Measurements from ENCODE around the gene NDUFC2. TPM values are rescaled to one million over a fixed set of nuclear protein-coding genes. Genes with fewer than 3 reads are reported as not detected.
"Not testable (repeated sequence)": the region's sequence is repeated elsewhere in the genome, so short reads cannot be mapped to it uniquely, and the experiment has no call there.

The NDUFC2 gene
- total RNA-seq, 4 donors from 2014 or later = 57.8 to 136 (median 75.5) TPM

DNA sequence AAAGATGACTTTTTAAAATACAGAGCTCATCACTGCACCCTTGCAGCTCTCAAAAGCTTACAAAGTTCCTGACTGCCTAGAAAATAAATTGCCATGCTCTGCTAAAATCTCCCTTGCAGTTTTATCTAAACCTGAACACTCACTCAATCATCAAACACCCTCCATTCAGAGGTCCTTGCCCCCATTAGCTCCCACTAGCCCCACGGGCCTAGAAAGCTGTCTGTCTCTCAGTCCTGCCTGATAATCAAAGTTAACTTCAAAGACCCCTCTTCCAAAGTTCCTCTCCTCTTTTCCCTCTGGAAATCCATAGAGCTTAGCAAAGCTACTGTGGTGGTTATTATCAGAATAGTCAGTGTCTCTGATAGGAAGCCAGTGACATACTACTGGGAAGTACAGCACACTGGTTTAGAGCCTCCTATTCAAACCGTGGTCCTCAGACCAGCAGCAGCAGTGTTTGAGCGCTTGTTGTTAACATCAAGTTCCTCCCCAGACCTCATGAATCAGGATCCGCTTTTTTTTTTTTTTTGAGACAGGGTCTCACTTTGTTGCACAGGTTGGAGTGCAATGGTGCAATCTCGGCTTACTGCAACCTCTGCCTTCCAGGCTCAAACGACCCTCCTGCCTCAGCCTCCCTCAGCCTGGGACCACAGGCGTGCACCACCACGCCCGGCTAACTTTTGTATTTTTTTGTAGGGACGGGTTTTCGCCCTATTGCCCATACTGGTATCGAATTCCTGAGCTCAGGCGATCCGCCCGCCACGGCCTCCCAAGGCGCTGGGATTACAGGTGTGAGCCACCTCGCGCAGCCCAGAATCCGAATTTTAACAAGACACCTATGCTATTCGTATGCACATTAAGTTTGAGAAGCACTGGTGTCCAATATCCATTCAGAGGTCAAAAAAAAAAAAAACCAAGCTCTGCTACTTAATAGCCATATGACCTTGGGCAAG, 1.2 kb downstream of the NDUFC2 start:
- TF ChIP-seq, protein P1, sequence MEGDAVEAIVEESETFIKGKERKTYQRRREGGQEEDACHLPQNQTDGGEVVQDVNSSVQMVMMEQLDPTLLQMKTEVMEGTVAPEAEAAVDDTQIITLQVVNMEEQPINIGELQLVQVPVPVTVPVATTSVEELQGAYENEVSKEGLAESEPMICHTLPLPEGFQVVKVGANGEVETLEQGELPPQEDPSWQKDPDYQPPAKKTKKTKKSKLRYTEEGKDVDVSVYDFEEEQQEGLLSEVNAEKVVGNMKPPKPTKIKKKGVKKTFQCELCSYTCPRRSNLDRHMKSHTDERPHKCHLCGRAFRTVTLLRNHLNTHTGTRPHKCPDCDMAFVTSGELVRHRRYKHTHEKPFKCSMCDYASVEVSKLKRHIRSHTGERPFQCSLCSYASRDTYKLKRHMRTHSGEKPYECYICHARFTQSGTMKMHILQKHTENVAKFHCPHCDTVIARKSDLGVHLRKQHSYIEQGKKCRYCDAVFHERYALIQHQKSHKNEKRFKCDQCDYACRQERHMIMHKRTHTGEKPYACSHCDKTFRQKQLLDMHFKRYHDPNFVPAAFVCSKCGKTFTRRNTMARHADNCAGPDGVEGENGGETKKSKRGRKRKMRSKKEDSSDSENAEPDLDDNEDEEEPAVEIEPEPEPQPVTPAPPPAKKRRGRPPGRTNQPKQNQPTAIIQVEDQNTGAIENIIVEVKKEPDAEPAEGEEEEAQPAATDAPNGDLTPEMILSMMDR (IDR thresholded peaks at IDR 0.05) = no peak
- DNase-seq (ENCODE audit: low spot score) = no peak
- ATAC-seq (ENCODE audit: low FRiP score) = no peak

DNA sequence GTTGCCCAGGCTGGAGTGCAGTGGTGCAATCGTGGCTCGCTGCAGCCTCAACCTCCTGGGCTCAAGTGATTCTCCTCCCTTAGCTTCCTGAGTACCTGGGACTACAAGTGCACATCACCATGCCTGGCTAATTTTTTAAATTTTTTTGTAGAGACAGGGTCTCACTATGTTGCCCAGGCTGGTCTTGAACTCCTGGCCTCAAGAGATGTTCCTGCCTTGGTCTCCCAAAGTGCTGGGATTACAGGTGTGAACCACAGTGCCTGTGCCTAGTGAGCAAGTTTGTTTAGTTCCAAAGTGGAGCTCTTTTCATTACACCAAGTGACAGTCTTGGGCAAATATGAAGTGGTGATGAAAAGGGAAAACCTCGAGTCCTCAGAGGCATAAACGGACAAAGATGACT, 2.1 kb downstream of the NDUFC2 start:
- ATAC-seq (ENCODE audit: low FRiP score); DNase-seq (ENCODE audit: low spot score): not testable (repeated sequence)

DNA sequence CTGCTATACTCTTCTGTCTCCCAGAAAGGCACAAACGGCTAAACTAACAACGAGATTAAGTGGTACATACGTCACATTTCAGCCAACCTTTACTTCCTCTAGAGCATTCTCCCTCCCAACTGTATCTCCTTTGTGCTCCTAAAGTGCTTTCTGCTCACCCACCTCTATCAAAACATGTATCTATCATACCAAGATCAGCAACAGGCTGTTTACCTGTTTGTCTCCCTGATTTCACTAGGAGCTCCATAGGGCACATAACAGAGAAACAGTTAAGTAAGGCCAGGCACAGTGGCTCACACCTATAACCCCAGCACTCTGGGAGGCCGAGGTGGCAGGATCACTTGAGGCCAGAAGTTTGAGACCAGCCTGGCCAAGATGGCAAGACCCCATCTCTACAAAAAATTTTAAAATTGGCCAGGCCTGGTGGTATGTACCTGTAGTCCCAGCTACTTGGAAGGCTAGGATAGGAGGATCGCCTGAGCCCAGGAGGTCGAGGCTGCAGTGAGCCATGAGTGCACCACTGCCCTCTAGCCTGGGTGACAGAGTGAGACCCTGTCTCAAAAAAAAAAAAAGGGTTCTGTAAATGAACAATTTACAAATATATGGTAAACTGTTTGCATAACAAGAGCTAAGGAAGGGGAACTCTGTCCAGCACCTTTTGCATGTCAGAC, 2.8 kb downstream of the NDUFC2 start:
- DNase-seq (ENCODE audit: low spot score) = no peak
- TF ChIP-seq, protein P1 (IDR thresholded peaks at IDR 0.05) = no peak
- no peak for ATAC-seq (ENCODE audit: low FRiP score)

DNA sequence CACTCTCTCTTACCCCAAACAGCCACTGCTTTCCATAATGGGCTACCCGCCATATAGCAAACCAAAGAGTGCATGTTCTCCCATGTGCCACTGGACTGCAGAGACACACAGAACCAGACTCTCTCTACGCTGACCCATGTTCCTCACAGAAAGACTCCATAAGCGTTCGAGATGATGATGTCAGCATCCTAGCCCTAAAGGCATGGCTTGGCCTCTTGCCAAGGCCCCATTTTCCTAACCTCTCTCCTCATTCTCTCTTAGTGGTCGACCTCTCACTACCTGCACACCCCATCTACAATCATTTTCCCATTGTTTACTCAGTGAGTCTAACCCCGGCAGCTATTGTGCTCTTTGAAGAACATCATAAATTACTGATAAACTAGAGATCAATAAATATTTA, 4.9 kb downstream of the NDUFC2 start:
- TF ChIP-seq, protein P1 (IDR thresholded peaks at IDR 0.05) = no peak
- ATAC-seq (ENCODE audit: low FRiP score) (no peak), DNase-seq (ENCODE audit: low spot score) (no peak)

DNA sequence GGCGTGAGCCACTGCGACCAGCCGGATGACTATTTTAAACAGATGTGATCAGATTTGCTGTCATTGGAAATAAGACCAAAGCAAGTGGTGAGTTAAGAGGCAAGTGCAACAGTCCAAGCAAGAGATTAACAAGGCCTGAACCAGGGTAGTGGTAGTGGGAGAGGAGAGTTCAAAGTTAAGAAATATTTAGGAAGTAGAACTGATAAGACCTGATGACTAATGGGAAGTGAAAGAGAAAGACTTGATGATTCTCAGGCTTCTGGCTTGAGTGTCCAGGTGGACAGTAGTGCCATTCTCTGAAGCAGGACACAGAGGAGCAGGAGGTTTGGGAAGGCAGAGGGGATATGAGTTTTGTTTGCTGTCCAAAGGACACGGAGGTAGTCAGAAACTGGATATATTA, 7.2 kb downstream of the NDUFC2 start:
- no peak for DNase-seq (ENCODE audit: low spot score)
- ATAC-seq (ENCODE audit: low FRiP score) = no peak
- TF ChIP-seq, protein P1 (IDR thresholded peaks at IDR 0.05) = no peak

DNA sequence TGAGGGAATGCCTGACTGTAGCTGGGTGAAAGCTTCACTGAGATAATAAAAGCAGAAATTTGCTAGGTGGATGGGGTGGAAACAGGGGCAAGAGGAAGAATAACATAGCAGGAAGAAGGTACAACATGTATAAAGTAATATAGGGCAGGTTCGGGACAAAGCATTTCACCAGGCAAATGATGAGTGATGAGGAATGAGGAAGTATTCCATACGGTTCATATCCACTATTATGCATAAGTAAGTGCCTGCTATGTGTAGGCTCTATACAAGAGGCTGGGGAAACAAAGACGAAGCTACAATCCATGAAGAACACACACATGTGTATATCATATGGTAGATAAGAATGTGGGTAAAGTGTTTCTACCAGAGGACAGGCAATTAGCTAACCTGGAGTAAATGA, 7.9 kb downstream of the NDUFC2 start:
- TF ChIP-seq, protein P1 (IDR thresholded peaks at IDR 0.05) = no peak
- ATAC-seq (ENCODE audit: low FRiP score) (no peak), DNase-seq (ENCODE audit: low spot score) (no peak)

DNA sequence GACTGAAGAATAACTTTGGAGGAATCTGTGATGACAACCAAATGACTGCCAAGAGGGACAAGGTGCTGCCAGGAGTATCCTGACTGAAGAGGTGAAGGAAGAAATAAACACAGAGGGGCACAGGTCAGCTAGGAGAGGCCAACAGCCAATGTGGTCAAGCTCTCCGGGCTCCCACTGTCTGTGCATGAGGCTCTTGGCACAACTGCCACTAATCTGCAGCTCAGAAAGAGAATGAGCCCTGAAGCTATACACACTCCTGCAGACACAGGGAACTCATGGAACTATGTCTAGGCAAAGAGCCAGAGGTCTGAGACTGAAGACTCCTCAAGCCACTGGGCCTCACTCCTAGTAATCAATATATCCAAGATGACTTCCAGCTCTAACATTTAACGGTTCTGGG, 9.0 kb downstream of the NDUFC2 start:
- DNase-seq (ENCODE audit: low spot score) (no peak), ATAC-seq (ENCODE audit: low FRiP score) (no peak)
- TF ChIP-seq, protein P1 (IDR thresholded peaks at IDR 0.05) = no peak
